Nephron (organoid): ENCODE results near the gene SRGN.

Experiments used
- H3K27ac Mint-ChIP-seq, 3 experiments: 2 replicates each; pipeline ENCODE4 v1.8.0; 2020; ENCODE audit warnings: mixed read lengths in 3 of 3, mild to moderate bottlenecking in 2 of 3, moderate library complexity in 1 of 3
- H3K27me3 Mint-ChIP-seq: 2 replicates; pipeline ENCODE4 v1.8.0; 2021; ENCODE audit warnings: low read depth, mild to moderate bottlenecking, moderate library complexity, mixed read lengths
- H3K36me3 Mint-ChIP-seq: 2 replicates; pipeline ENCODE4 v1.8.0; 2020; ENCODE audit warnings: low read depth, mixed read lengths
- H3K4me1 Mint-ChIP-seq: 2 replicates; pipeline ENCODE4 v1.8.0; 2020; ENCODE audit warnings: mixed read lengths
- H3K4me3 Mint-ChIP-seq, 3 experiments: 2 replicates each; pipeline ENCODE4 v1.8.0; 2020; ENCODE audit warnings: mild to moderate bottlenecking in 3 of 3, mixed read lengths in 3 of 3, moderate library complexity in 2 of 3
- H3K9me3 Mint-ChIP-seq: 2 replicates; pipeline ENCODE4 v1.8.0; 2020; ENCODE audit warnings: mixed read lengths
- TF ChIP-seq, protein P1 (sequence below), 3 experiments: fragments of 200-600 bp; sonication (generic); IDR thresholded peaks; one replicate each; pipeline ENCODE4 v1.5.0; 2021; ENCODE audit warnings: antibody characterized with exemption in 3 of 3; ENCODE audit not compliant: unreplicated experiment in 3 of 3

Gene SRGN

DNA sequence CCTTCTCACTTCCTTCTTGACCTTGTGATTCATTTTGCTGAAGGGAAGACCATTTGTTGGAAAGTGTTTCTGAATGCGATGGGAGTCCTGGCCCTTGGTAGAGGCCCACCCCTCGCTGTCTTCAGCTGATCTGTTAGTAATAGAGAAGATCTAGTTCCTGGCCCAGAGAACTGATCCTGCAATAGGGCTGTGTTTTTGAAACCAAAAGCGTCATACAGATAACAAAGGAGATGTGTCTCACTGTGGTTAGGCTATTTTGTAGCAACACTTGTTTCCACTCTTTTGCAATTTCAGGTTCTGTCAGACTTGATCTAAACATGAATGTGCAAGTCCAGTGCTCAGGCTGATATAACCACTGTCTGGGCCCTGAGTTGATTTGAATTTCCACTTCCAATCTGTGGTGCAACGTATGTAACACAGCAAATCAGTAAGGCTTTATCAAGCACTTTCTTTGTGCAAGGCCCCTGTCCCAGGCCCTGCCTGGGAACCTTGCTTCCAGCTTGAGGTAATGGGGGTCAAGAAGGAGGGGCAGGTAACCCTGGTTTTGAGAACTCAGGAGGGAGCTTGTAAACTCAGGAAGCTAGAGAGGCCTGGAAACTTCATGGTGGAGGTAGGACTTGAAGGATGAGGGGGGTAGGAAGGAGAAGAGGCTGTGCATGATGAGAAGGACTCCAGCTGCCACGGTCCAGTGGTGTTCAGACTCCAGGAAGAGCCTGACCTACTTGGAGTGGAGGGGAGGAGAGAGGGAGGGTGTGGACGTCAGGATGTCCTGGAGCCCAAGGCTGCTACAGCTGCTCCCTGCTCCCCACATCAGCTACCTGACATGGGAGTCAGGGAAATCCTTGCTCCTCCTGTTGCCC is 42.2 kb upstream of the SRGN start:
- Mint-ChIP-seq H3K27ac (no peak overlapping the region), H3K4me3 (no peak overlapping the region), H3K27me3 (peaks cover 4% of the 10 kb centered on the region)

DNA sequence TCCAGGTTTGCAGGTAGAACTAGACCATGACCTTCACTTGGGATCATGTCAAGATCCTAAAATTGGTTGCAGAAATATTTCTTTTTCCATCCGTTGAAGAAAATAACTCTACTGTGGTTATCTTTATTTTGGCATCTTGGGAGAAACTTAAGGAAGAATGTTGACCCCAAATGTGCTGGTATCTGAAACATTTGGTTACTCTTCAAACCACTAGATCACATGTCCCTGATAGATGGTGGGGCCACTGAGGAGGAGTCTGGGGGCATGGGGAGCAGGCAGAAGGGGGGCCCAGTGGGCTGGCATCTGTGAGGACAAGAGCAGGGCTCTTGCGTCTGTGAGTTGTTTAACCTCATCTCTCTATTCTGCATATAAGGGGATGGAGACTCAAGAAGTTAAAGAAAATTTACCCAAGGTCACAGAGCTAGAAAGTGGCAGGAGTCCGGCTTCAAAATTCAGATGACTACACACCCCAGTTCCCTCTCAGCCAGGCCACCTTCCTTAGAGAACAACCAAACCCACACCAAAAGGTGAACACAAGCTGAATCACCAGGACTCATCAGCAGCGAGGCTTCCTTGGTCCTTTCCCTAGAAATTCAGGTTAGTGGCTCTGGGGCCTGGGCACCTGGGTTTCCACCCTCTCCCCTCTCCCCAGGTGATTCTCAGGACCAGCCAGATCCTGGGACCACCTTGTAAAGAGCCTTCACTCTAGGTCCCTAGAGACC is 40.6 kb upstream of the SRGN start:
- Mint-ChIP-seq H3K9me3 (no peaks in the 10 kb centered on the region), H3K4me3 (no peak overlapping the region), H3K27ac (no peak overlapping the region), H3K27me3 (peaks cover 4% of the 10 kb centered on the region), H3K36me3 (no peaks in the 10 kb centered on the region), H3K4me1 (no peaks in the 10 kb centered on the region)
- TF ChIP-seq, protein P1, sequence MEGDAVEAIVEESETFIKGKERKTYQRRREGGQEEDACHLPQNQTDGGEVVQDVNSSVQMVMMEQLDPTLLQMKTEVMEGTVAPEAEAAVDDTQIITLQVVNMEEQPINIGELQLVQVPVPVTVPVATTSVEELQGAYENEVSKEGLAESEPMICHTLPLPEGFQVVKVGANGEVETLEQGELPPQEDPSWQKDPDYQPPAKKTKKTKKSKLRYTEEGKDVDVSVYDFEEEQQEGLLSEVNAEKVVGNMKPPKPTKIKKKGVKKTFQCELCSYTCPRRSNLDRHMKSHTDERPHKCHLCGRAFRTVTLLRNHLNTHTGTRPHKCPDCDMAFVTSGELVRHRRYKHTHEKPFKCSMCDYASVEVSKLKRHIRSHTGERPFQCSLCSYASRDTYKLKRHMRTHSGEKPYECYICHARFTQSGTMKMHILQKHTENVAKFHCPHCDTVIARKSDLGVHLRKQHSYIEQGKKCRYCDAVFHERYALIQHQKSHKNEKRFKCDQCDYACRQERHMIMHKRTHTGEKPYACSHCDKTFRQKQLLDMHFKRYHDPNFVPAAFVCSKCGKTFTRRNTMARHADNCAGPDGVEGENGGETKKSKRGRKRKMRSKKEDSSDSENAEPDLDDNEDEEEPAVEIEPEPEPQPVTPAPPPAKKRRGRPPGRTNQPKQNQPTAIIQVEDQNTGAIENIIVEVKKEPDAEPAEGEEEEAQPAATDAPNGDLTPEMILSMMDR (IDR thresholded peaks at IDR 0.05; ENCODE audit: unreplicated experiment in 3 of 3) = no peak

More for the DNA sequence above, 42.2 kb upstream of the SRGN start:
- Mint-ChIP-seq H3K36me3 (no peaks in the 10 kb centered on the region), H3K9me3 (no peaks in the 10 kb centered on the region), H3K4me1 (no peaks in the 10 kb centered on the region)
- TF ChIP-seq, protein P1 (IDR thresholded peaks at IDR 0.05; ENCODE audit: unreplicated experiment in 3 of 3) = no peak

DNA sequence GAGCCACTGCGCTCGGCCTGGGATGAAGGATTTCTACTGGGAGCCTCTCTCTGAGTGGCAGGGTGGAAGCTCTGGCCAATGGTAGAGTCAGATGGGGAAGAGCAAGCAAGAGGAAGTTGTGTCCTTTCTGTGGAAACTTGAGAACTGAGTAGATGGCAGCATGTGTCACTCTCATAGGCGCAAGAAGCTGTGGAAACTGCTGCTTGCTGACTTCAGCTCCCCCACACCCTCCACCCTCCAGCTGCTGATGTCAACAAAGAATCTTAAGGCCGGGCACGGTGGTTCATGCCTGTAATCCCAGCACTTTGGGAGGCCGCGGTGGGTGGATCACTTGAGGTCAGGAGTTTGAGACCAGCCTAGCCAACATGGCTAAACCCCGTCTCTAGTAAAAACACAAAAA is 39.8 kb upstream of the SRGN start:
- Mint-ChIP-seq H3K27ac (no peak overlapping the region), H3K9me3 (no peaks in the 10 kb centered on the region)

DNA sequence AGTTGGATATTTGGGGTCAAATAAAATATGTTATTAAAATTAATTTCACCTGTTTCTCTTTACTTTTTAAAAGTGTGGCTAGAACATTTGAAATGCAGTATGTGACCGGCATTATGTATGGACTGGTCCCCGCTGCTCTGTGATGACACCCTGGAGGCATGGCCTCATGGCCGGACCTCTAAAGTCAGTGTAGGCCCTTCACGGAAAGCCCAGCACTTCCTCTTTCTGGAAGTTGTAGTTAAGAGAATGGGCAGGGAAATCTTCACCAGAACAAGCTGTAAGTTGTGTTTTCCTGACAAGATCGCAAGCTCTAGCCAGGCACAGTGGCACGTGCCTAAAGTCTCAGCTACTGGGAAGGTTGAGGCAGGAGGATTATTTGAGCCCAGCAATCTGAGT is 38.3 kb upstream of the SRGN start:
- TF ChIP-seq, protein P1 (IDR thresholded peaks at IDR 0.05; ENCODE audit: unreplicated experiment in 3 of 3) = no peak
- Mint-ChIP-seq H3K36me3 (no peaks in the 10 kb centered on the region), H3K27me3 (peaks cover 4% of the 10 kb centered on the region), H3K27ac (no peak overlapping the region), H3K4me1 (no peaks in the 10 kb centered on the region), H3K4me3 (no peak overlapping the region), H3K9me3 (no peaks in the 10 kb centered on the region)

More for the DNA sequence above, 39.8 kb upstream of the SRGN start:
- TF ChIP-seq, protein P1 (IDR thresholded peaks at IDR 0.05; ENCODE audit: unreplicated experiment in 3 of 3) = no peak
- no peaks in the 10 kb centered on the region for H3K4me1 Mint-ChIP-seq
- H3K36me3 Mint-ChIP-seq = no peaks in the 10 kb centered on the region
- H3K27me3 Mint-ChIP-seq = peaks cover 4% of the 10 kb centered on the region
- H3K4me3 Mint-ChIP-seq = no peak overlapping the region

GRCh38 chr10:69051303-69051702 is 36.6 kb upstream of the SRGN start:
- TF ChIP-seq, protein P1 (IDR thresholded peaks at IDR 0.05; ENCODE audit: unreplicated experiment in 3 of 3) = no peak
- no peak overlapping the region for H3K27ac Mint-ChIP-seq
- no peaks in the 10 kb centered on the region for H3K4me1 Mint-ChIP-seq
- H3K9me3 Mint-ChIP-seq = no peaks in the 10 kb centered on the region
- no peaks in the 10 kb centered on the region for H3K36me3 Mint-ChIP-seq
- H3K27me3 Mint-ChIP-seq = peaks cover 4% of the 10 kb centered on the region
- no peak overlapping the region for H3K4me3 Mint-ChIP-seq
